GM12801 (cell line): ENCODE measurements around the gene TRAF3.

Source experiments
- TF ChIP-seq, protein P1 (sequence below): IDR thresholded peaks from one replicate; pipeline ENCODE4 v1.5.1; 2011; ENCODE audit warnings: control low read depth; ENCODE audit not compliant: insufficient read length; ENCODE audit errors: extremely low read depth

TRAF3 gene

DNA sequence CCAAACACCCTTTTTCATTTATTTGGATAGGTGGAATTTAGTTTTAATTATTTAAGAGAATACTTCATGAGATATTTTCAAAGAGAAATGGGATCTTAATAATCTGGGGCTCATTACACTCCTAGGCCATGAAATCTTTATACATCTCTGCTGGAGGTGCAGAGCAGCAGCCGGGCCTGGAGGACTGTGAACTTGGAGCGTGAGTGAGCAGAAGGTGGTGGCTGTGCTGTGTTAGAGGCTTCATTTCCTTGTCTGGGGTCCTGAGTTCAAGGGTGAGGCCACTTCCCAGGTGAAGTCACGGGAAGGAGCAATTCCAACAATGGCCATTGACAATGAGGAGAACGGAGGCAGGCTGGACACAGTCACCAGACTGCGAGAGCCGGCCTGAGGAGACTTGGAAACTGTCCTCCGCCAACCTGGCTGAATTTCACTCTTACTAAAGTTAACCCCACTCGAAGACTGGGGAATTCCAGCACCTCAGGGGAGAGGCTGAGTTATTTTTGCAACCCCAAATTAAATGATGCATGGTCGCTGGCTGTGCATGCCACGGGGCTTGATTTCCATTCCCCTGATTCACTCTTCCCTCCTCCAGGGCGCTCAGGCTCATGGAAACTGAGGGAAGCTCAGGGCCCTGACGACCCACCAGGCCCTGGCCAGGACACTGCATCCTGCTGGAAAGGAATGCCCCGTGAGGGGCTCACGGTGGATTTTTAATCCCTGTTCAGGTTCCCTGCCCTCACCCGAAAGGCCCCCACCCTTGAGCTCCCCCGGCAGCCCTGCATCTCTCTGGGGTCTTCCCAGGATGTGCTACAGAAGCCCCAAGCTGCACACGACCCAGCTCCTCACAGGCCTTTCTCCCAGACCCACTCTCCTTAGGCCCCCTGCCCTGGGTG, 22.6 kb upstream of the TRAF3 start:
- TF ChIP-seq, protein P1, sequence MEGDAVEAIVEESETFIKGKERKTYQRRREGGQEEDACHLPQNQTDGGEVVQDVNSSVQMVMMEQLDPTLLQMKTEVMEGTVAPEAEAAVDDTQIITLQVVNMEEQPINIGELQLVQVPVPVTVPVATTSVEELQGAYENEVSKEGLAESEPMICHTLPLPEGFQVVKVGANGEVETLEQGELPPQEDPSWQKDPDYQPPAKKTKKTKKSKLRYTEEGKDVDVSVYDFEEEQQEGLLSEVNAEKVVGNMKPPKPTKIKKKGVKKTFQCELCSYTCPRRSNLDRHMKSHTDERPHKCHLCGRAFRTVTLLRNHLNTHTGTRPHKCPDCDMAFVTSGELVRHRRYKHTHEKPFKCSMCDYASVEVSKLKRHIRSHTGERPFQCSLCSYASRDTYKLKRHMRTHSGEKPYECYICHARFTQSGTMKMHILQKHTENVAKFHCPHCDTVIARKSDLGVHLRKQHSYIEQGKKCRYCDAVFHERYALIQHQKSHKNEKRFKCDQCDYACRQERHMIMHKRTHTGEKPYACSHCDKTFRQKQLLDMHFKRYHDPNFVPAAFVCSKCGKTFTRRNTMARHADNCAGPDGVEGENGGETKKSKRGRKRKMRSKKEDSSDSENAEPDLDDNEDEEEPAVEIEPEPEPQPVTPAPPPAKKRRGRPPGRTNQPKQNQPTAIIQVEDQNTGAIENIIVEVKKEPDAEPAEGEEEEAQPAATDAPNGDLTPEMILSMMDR = no peak

DNA sequence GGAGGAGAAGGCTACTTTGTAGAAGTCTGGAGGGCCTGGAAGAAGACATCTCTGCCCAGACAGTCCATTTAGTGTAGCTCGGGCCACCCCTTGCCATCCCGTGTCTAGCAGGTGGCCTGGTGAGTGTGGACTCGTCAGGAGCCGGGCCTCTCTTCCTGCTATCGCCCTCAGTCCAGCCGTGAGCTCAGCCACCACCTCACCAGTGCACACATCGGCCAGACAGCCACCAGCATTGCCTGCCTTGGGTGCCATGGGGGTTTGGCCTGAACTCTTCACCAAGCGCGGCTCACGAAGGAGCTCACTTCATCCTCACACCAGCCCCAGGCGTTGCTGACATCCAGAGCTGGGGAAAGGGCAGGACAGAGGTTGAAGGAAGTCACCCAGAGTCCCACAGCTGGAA, 19.6 kb upstream of the TRAF3 start:
- TF ChIP-seq, protein P1 = no peak

DNA sequence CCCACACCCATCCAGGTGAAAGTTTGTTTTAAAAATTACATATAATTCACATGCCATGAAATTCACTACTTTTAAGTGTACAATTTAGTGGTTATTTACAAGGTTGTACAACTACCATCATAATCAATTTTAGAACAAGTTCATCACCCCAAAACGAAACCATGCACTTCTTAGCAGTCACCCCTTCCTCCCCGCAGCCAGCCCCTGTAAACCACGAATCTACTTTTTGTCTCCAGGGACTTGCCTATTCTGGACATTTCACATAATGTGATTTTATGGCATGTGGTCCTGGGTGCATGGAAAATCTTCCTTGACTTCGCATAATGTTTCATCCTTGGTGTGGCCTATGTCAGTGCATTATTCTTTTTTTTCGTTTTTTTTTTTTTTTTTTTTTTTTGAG, 19.2 kb upstream of the TRAF3 start:
- TF ChIP-seq, protein P1 = no peak

DNA sequence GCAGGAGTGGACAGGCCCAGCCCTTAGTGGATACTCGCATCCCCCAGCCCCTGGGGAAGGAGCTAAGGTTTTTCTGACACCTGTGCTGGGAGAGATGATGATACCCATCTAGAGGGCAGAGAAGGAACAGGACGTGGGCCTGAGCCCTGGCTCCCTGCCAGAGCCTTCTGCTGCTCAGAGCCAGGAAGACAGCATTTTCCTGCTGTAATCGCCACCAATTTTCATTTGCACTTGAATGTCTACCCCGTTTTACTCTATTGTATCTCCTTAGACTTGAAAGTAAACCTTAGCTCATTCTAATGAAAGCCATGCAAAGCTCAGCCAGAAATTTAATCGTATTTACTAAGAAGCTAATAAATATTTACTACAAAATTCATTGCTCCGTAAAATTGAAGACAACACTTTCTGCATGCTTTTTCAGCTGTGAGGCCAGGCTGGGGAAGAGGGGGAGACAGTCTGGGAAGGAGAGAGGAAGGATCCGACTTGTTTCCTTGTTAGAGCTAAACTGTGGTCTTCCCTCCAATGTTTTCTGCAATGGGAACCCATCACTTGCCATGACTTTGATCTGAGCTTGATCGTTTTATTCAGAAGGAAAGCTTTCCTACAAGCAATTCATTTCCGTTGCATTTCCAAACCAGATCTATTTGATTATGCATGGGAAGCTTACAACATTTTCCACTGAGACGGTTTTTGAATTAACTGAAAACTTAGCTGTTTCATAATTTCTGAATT, 17.6 kb upstream of the TRAF3 start:
- TF ChIP-seq, protein P1 = no peak

DNA sequence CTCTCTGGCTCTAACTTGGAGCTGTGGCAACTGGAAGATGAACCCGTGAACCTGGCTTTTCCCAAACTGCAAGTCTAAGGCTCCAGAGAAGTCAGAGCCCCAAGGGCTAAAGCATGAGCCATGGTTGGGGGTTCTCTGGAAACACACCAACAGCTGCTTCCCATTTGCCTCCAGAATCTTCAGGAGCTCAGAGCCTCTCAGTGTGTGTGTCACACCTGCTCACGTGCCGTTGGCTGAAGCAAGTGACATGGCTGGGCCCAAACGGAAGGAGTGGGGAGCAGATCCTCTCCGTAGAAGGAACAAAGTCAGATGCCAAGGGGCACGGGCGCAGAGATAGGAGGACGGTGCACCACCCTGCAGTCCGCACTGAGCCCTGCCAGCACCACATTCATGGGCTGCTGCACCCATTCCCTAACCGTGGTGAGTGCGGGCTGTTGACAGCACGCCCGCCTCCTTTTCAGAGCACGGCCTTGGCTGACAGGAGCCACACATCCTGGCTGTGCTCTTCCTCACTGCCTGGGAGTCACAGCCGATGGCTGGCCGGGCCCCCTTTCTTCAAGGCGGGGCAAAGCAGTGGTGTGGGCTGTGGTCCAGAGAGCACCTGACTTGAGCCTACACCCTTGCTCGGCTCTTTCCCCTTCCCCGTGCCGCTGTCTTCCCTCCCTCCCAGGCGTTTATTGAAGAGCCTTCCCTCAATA, 16.6 kb upstream of the TRAF3 start:
- TF ChIP-seq, protein P1 = no peak

DNA sequence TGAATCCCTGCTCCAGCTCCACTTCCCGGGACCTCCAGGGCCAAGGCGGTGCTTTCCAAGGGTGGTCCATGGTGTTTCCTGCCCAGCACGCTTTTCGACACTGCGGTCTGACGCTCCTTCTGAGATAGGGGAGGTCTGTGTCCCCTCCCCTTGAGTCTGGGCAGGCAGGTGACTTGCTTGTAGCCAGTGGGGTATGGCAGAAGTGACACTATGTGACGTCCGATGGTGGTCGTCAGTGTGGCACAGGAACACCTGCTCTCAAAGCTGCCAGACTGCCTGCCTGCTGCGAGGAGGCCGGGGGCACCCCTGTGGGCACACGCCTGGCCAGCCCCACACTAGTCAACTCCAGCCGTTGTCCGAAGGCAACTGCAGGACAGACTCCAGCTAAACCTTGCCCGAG, 16.0 kb upstream of the TRAF3 start:
- TF ChIP-seq, protein P1 = no peak

DNA sequence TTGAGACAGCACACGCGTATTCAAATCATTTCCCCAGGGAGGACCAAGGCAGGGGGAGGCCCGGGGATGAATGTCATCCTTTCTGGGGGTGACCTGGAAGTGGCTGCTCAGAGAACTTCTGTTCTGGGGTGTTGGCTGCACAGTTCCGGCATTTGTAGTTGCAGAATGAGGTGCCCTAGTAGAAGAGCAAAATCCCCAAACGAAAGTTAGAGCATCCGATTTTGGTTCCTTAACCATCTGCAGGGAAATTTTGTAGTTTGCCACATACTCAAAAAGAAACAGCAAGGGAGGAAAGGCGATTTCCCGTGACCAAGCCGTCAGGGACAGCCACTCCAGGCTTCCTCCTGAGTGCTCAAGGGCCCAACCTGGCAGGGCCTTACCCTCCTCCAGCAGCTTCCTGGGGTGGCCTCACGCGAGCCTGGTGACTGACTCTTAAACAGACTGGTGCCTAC, 13.0 kb upstream of the TRAF3 start:
- TF ChIP-seq, protein P1 = no peak
